Activated CD4-positive, alpha-beta T cell treated with anti-CD3 and anti-CD28 coated beads, Interleukin-2, amount 10 ng/mL, durations not matched to agents 7 days and 5 days (primary cell): ENCODE results near the gene GLRX5. TPM values are rescaled to one million over a fixed set of nuclear protein-coding genes. Genes with fewer than 3 reads are reported as not detected.
A peak's percentile ranks its signal among the peaks of the same experiment; 100 is the strongest.

Source experiments
- CTCF ChIA-PET: fragments of 350-600 bp; sonication (Branson Sonifier 250); formaldehyde crosslinking; loops from one replicate; lab custom pipeline; 2021; ENCODE audit warnings: antibody characterized with exemption; lab: Charles Lee
- POLR2A ChIA-PET: fragments of 350-600 bp; sonication (Branson Sonifier 250); formaldehyde crosslinking; loops from one replicate; lab custom pipeline; 2021; ENCODE audit warnings: antibody characterized with exemption; lab: Charles Lee
- DNase-seq: peaks from one replicate; pipeline ENCODE4 v3.0.0-alpha.2; 2020
- H3K27ac Mint-ChIP-seq: one replicate; pipeline ENCODE4 v1.8.0; 2021; ENCODE audit warnings: mild to moderate bottlenecking, moderate library complexity, mixed read lengths
- H3K27me3 Mint-ChIP-seq: one replicate; pipeline ENCODE4 v1.8.0; 2021; ENCODE audit warnings: mixed read lengths
- H3K36me3 Mint-ChIP-seq: one replicate; pipeline ENCODE4 v1.8.0; 2021; ENCODE audit warnings: low read depth, mixed read lengths
- H3K4me1 Mint-ChIP-seq: one replicate; pipeline ENCODE4 v1.8.0; 2021; ENCODE audit warnings: mixed read lengths
- H3K4me3 Mint-ChIP-seq: one replicate; pipeline ENCODE4 v1.8.0; 2021; ENCODE audit warnings: mild to moderate bottlenecking, moderate library complexity, mixed read lengths
- H3K9me3 Mint-ChIP-seq: one replicate; pipeline ENCODE4 v1.8.0; 2021; ENCODE audit warnings: mixed read lengths
- total RNA-seq, 2 experiments: library from RNA; stranded (reverse); gene quantifications; one replicate each; pipeline ENCODE4 v1.2.3, GENCODE V29; 2021

The GLRX5 gene
- 10 to 100 TPM; 36.6 to 51.2 TPM for total RNA-seq

DNA sequence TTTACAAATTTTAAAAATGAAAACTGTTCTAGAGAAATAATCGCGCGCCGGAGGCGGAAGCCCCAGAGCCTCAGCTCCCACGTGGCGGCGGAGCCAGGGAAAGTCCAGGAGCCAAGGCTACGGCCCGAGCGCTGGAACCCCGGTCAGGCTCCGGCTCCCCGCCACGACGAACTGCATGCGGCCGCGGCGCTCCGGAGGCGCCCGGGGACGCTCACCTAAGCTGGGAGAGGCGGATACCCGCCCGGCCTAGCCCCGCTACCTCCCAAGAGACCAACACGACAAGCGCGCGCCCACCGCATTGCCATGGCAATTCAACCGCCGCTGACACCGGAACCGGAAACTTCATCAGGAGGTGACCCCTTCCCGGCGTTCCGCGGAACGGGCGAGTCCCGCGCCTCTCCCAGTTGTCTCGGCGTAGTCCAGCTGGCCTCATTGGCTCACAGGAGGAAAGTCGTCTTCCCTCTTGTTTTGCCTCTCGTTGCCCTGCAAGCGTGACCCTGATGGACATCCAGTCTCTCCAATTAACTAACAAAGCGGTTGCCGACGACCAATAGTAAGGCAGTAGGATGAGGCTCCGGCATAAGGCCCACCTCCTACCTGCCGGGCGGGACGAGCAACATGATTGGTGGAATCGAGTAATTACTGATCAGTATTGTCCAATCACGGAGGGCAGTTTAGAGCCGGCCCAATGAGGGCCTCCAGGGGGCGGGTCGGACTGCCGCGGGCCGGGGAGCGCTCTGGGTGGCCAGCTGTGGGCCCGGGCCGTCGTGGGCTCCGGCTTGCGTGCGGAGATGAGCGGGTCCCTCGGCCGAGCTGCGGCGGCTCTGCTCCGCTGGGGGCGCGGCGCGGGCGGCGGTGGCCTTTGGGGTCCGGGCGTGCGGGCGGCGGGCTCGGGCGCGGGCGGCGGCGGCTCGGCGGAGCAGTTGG lies at the start of gene GLRX5:
Gene GLRX5, plus strand, starts transcription at position 752 of the 927 bp plus-strand sequence. Its CDS starts 40 bp downstream, at position 792.
- Mint-ChIP-seq H3K9me3 (no peaks in the 10 kb centered on the region), H3K4me1 (peaks cover 64% of the 10 kb centered on the region), H3K27me3 (no peaks in the 10 kb centered on the region), H3K4me3 (peak within 1 kb of the TSS; percentile 87), H3K27ac (peak within 1 kb of the TSS; percentile 90), H3K36me3 (peaks cover 11% of the 10 kb centered on the region)
- CTCF ChIA-PET = interaction anchor here (0.6 to 2.7 kb wide), 7 partner anchors 11 to 1559 kb away, joined by 3 to 16 read pairs (median 3); partner anchors contain the start of gene SYNE3
- peak; percentile 99 for DNase-seq
- POLR2A ChIA-PET = interaction anchor here (0.7 to 1.3 kb wide), 4 partner anchors 12 to 92 kb away, joined by 4 to 6 read pairs (median 6); no protein-coding TSS in a partner anchor

GRCh38 chr14:95485222-95485819 lies 49.5 kb upstream of the GLRX5 start:
- POLR2A ChIA-PET = no interaction called here
- Mint-ChIP-seq H3K9me3 (no peaks in the 10 kb centered on the region), H3K36me3 (peaks cover 21% of the 10 kb centered on the region), H3K4me1 (peaks cover 53% of the 10 kb centered on the region), H3K27ac (peak overlapping the region; percentile 60), H3K27me3 (no peaks in the 10 kb centered on the region), H3K4me3 (no peak overlapping the region)
- CTCF ChIA-PET = interaction anchor here (1.4 kb wide), 1 partner anchor 43 kb away, joined by 3 read pairs; no protein-coding TSS in a partner anchor
- DNase-seq = no peak

DNA sequence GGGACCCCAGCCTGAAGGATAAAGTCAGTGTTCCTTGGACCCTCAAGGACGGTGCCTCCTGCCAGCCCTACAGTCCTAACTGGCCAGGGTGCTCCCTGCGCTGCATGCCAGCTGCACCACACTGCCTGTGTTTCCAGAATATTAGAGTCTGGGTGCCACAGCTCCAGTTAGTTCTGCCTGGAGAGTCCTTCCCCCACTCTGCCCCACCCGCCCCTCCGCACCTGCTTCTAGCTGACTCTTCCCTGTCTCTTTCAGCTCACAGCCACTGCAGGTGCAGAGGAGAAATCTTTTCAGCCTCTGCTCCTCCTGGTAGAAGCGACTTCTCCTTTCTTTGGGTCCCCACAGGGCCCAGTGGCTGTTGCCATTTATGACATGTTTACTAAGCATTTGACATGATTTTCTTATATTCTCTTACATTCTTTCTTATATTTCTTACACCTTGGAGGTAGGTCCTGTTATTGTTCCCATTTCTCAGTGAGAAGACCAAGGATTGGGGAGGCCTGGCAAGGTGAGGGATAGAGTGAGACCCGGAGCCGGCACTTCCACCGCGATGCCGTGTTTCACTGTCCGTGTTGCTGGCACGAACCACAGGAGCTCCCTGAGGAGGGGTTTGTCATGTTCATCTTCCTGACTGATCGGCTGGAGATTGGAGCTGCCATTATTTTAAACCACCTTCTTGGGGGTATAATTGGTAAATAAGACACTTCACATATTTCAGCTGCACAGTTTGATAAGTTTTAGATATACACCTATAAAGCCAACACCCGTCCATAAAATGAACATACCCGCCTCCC lies 47.8 kb upstream of the GLRX5 start:
- ChIA-PET POLR2A (no interaction called here), CTCF (no interaction called here)
- H3K4me1 Mint-ChIP-seq = peaks cover 53% of the 10 kb centered on the region
- H3K27me3 Mint-ChIP-seq = no peaks in the 10 kb centered on the region
- peaks cover 32% of the 10 kb centered on the region for H3K36me3 Mint-ChIP-seq
- H3K9me3 Mint-ChIP-seq = no peaks in the 10 kb centered on the region
- no peak overlapping the region for H3K4me3 Mint-ChIP-seq
- DNase-seq = no peak
- H3K27ac Mint-ChIP-seq = peak overlapping the region; percentile 78

GRCh38 chr14:95487669-95488084 lies 47.2 kb upstream of the GLRX5 start:
- POLR2A ChIA-PET = no interaction called here
- Mint-ChIP-seq H3K4me1 (peaks cover 58% of the 10 kb centered on the region), H3K27me3 (no peaks in the 10 kb centered on the region), H3K9me3 (peaks cover 3% of the 10 kb centered on the region), H3K27ac (peak overlapping the region; percentile 70), H3K36me3 (peaks cover 37% of the 10 kb centered on the region), H3K4me3 (no peak overlapping the region)
- no peak for DNase-seq
- CTCF ChIA-PET = no interaction called here

GRCh38 chr14:95488376-95489213 lies 46.3 kb upstream of the GLRX5 start:
- Mint-ChIP-seq H3K27ac (peak overlapping the region; percentile 62), H3K9me3 (peaks cover 3% of the 10 kb centered on the region), H3K4me1 (peaks cover 59% of the 10 kb centered on the region), H3K4me3 (no peak overlapping the region), H3K36me3 (peaks cover 41% of the 10 kb centered on the region), H3K27me3 (no peaks in the 10 kb centered on the region)
- ChIA-PET POLR2A (no interaction called here), CTCF (interaction anchor here (1.9 kb wide), 1 partner anchor 46 kb away, joined by 6 read pairs; no protein-coding TSS in a partner anchor)
- no peak for DNase-seq

GRCh38 chr14:95489214-95490137 lies 45.4 kb upstream of the GLRX5 start:
- no peak for DNase-seq
- ChIA-PET CTCF (interaction anchor here (0.9 to 1.9 kb wide), 5 partner anchors 9 to 54 kb away, joined by 3 to 6 read pairs (median 3); no protein-coding TSS in a partner anchor), POLR2A (no interaction called here)
- no peaks in the 10 kb centered on the region for H3K27me3 Mint-ChIP-seq
- peaks cover 3% of the 10 kb centered on the region for H3K9me3 Mint-ChIP-seq
- H3K36me3 Mint-ChIP-seq = peaks cover 45% of the 10 kb centered on the region
- peaks cover 57% of the 10 kb centered on the region for H3K4me1 Mint-ChIP-seq
- no peak overlapping the region for H3K4me3 Mint-ChIP-seq
- H3K27ac Mint-ChIP-seq = no peak overlapping the region

- POLR2A ChIA-PET = no interaction called here
- peaks cover 58% of the 10 kb centered on the region for H3K4me1 Mint-ChIP-seq
Observed at GRCh38 chr14:95490138-95490509, 44.7 kb upstream of the GLRX5 start.

GRCh38 chr14:95490727-95491451 lies 44.0 kb upstream of the GLRX5 start:
- Mint-ChIP-seq H3K27ac (peak overlapping the region; percentile 4), H3K36me3 (peaks cover 48% of the 10 kb centered on the region), H3K4me1 (peaks cover 59% of the 10 kb centered on the region), H3K4me3 (no peak overlapping the region), H3K9me3 (peaks cover 3% of the 10 kb centered on the region), H3K27me3 (no peaks in the 10 kb centered on the region)
- POLR2A ChIA-PET = no interaction called here
- no peak for DNase-seq
- CTCF ChIA-PET = interaction anchor here (0.9 to 1.9 kb wide), 7 partner anchors 10 to 56 kb away, joined by 3 to 6 read pairs (median 3); no protein-coding TSS in a partner anchor

More at GRCh38 chr14:95490138-95490509, 44.7 kb upstream of the GLRX5 start:
- H3K4me3 Mint-ChIP-seq = no peak overlapping the region
- no peak for DNase-seq
- H3K36me3 Mint-ChIP-seq = peaks cover 45% of the 10 kb centered on the region
- no peak overlapping the region for H3K27ac Mint-ChIP-seq
- CTCF ChIA-PET = interaction anchor here (0.9 to 1.9 kb wide), 6 partner anchors 9 to 55 kb away, joined by 3 to 6 read pairs (median 3); no protein-coding TSS in a partner anchor
- H3K27me3 Mint-ChIP-seq = no peaks in the 10 kb centered on the region
- H3K9me3 Mint-ChIP-seq = peaks cover 3% of the 10 kb centered on the region

- H3K4me3 Mint-ChIP-seq = no peak overlapping the region
- ChIA-PET CTCF (interaction anchor here (1.9 to 2.1 kb wide), 2 partner anchors 14 to 18 kb away, joined by 4 to 5 read pairs; no protein-coding TSS in a partner anchor), POLR2A (interaction anchor here (0.5 kb wide), 1 partner anchor 48 kb away, joined by 3 read pairs; no protein-coding TSS in a partner anchor)
- H3K27me3 Mint-ChIP-seq = no peaks in the 10 kb centered on the region
- H3K36me3 Mint-ChIP-seq = peaks cover 44% of the 10 kb centered on the region
- peaks cover 65% of the 10 kb centered on the region for H3K4me1 Mint-ChIP-seq
- no peak overlapping the region for H3K27ac Mint-ChIP-seq
- no peak for DNase-seq
- H3K9me3 Mint-ChIP-seq = peaks cover 3% of the 10 kb centered on the region
Observed at GRCh38 chr14:95491936-95492608, 42.8 kb upstream of the GLRX5 start.

DNA sequence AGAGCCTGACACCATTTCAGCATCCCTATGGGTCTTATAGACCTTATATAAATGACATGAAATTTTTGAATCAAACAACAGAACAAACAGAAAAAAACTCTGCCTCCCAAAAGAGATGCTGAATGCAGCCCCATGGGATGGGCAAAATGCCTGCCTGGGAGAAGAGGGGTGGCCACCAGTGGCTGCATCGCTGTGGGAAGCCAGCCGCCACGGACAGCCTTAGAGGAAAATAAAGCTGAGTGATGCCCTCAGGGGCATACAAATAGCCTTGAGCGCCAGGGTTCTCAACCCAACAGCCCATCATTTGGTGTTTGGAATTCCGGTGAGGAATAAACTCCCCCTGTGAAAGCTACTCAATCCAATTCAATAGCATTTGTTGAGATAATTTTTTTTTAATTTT lies 41.3 kb upstream of the GLRX5 start:
- Mint-ChIP-seq H3K36me3 (peaks cover 40% of the 10 kb centered on the region), H3K9me3 (peaks cover 3% of the 10 kb centered on the region), H3K27me3 (no peaks in the 10 kb centered on the region), H3K4me1 (peaks cover 65% of the 10 kb centered on the region), H3K4me3 (no peak overlapping the region), H3K27ac (no peak overlapping the region)
- ChIA-PET POLR2A (no interaction called here), CTCF (interaction anchor here (0.8 to 2.1 kb wide), 4 partner anchors 13 to 33 kb away, joined by 3 to 5 read pairs (median 4); partner anchors contain the start of gene SYNE3)
- DNase-seq = no peak
